ENCODE results near the gene ZFHX3.

Gene ZFHX3

GRCh38 chr16:72834499-72834898 lies 213.4 kb downstream of the ZFHX3 start:
- TF ChIP-seq CTCF (IDR thresholded peaks at IDR 0.05; ENCODE audit: low read depth, low read length), result no peak
- Histone ChIP-seq H3K36me3 (peaks cover 9% of the 10 kb centered on the region), H3K4me3 (ENCODE audit: low read depth, low read length) (no peak overlapping the region), H3K27me3 (no peaks in the 10 kb centered on the region), H3K9me3 (no peaks in the 10 kb centered on the region), H3K4me1 (peaks cover 25% of the 10 kb centered on the region)
- no peak for DNase-seq

- no peaks in the 10 kb centered on the region for H3K27me3 ChIP-seq
- no peaks in the 10 kb centered on the region for H3K9me3 ChIP-seq
- no peak for TF ChIP-seq CTCF (IDR thresholded peaks at IDR 0.05; ENCODE audit: low read depth, low read length)
- peaks cover 11% of the 10 kb centered on the region for H3K36me3 ChIP-seq
- H3K4me1 ChIP-seq, result peaks cover 25% of the 10 kb centered on the region
- no peak overlapping the region for H3K4me3 ChIP-seq (ENCODE audit: low read depth, low read length)
- DNase-seq, result no peak
These were observed 214.0 kb downstream of the ZFHX3 start for GRCh38 chr16:72833969-72834368.

GRCh38 chr16:72833482-72833881 lies 214.4 kb downstream of the ZFHX3 start:
- no peak for TF ChIP-seq CTCF (IDR thresholded peaks at IDR 0.05; ENCODE audit: low read depth, low read length)
- no peaks in the 10 kb centered on the region for H3K27me3 ChIP-seq
- peaks cover 25% of the 10 kb centered on the region for H3K4me1 ChIP-seq
- no peak overlapping the region for H3K4me3 ChIP-seq (ENCODE audit: low read depth, low read length)
- H3K36me3 ChIP-seq, result peaks cover 11% of the 10 kb centered on the region
- no peak for DNase-seq
- no peaks in the 10 kb centered on the region for H3K9me3 ChIP-seq

GRCh38 chr16:72832621-72833248 lies 215.2 kb downstream of the ZFHX3 start:
- peak; percentile 86 for DNase-seq
- Histone ChIP-seq H3K4me3 (ENCODE audit: low read depth, low read length) (no peak overlapping the region), H3K4me1 (peaks cover 25% of the 10 kb centered on the region), H3K36me3 (peaks cover 13% of the 10 kb centered on the region), H3K27me3 (no peaks in the 10 kb centered on the region), H3K9me3 (no peaks in the 10 kb centered on the region)
- TF ChIP-seq CTCF (IDR thresholded peaks at IDR 0.05; ENCODE audit: low read depth, low read length), result peak; percentile 100

- no peaks in the 10 kb centered on the region for H3K27me3 ChIP-seq
- TF ChIP-seq CTCF (IDR thresholded peaks at IDR 0.05; ENCODE audit: low read depth, low read length), result no peak
- peaks cover 22% of the 10 kb centered on the region for H3K4me1 ChIP-seq
- no peaks in the 10 kb centered on the region for H3K9me3 ChIP-seq
- H3K4me3 ChIP-seq (ENCODE audit: low read depth, low read length), result no peak overlapping the region
- no peak for DNase-seq
- peaks cover 19% of the 10 kb centered on the region for H3K36me3 ChIP-seq
These were observed 217.8 kb downstream of the ZFHX3 start for GRCh38 chr16:72829846-72830775.

GRCh38 chr16:72827866-72828265 lies 220.1 kb downstream of the ZFHX3 start:
- no peak for DNase-seq
- no peak for TF ChIP-seq CTCF (IDR thresholded peaks at IDR 0.05; ENCODE audit: low read depth, low read length)
- peaks cover 34% of the 10 kb centered on the region for H3K4me1 ChIP-seq

More at GRCh38 chr16:72827866-72828265, 220.1 kb downstream of the ZFHX3 start:
- H3K27me3 ChIP-seq, result no peaks in the 10 kb centered on the region
- no peak overlapping the region for H3K4me3 ChIP-seq (ENCODE audit: low read depth, low read length)
- H3K36me3 ChIP-seq, result peaks cover 19% of the 10 kb centered on the region
- H3K9me3 ChIP-seq, result no peaks in the 10 kb centered on the region

All from BE2C (cell line).